ENCODE data around the gene AKAP1. TPM values are rescaled to one million over a fixed set of nuclear protein-coding genes. Genes with fewer than 3 reads are reported as not detected.
A peak's percentile ranks its signal among the peaks of the same experiment; 100 is the strongest.

The AKAP1 gene
- total RNA-seq, 4 donors from 2014 or later: 57.5 to 174 (median 117) TPM

- TF ChIP-seq POLR2A (IDR thresholded peaks at IDR 0.05) (no peak), CTCF (IDR thresholded peaks at IDR 0.05 in 4 of 5, conservative IDR thresholded peaks at IDR 0.05 in 1 of 5) (no peak)
- Histone ChIP-seq H3K27me3 (no peaks in the 10 kb centered on the region), H3K4me3 (peak overlapping the region; percentile 68 to 95 (median 82)), H3K27ac (peak overlapping the region; percentile 91 to 99 (median 94)), H3K4me1 (peaks cover 49 to 52% of the 10 kb centered on the region in 2 donors), H3K9me3 (no peaks in the 10 kb centered on the region), H3K36me3 (no peaks in the 10 kb centered on the region)
- peak; percentile 9 to 18 for ATAC-seq
- intact Hi-C loops (cut with DNase I; ENCODE audit: low total_unique reads) (loop anchor here (5.0 to 10.0 kb wide), 3 partner anchors 111 to 996 kb away; partner anchors contain the start of genes DYNLL2, SCPEP1 and VEZF1), in situ Hi-C loops (cut with MboI; ENCODE audit: low sequenced_read_pairs in 4 of 4) (loop anchor here in 1 of 4 donors (25.0 kb wide), 1 partner anchor 901 kb away; the partner anchor contains the start of gene VEZF1)
- peak in 1 of 2 donors; percentile 43 for DNase-seq
These were observed 1.3 kb downstream of the AKAP1 start for GRCh38 chr17:57086069-57086930.

- DNase-seq (no peak), ATAC-seq (no peak)
- intact Hi-C loops (cut with DNase I; ENCODE audit: low total_unique reads): loop anchor here (5.0 to 10.0 kb wide), 3 partner anchors 113 to 994 kb away; partner anchors contain the start of genes DYNLL2, SCPEP1 and VEZF1
- in situ Hi-C loops (cut with MboI; ENCODE audit: low sequenced_read_pairs in 4 of 4): loop anchor here in 1 of 4 donors (25.0 kb wide), 1 partner anchor 899 kb away; the partner anchor contains the start of gene VEZF1
- no peak for TF ChIP-seq CTCF (IDR thresholded peaks at IDR 0.05 in 4 of 5, conservative IDR thresholded peaks at IDR 0.05 in 1 of 5)
- no peak for TF ChIP-seq POLR2A (IDR thresholded peaks at IDR 0.05)
- H3K4me1 ChIP-seq: peaks cover 69 to 70% of the 10 kb centered on the region in 2 donors
- peak overlapping the region; percentile 91 to 99 (median 94) for H3K27ac ChIP-seq
- no peak overlapping the region for H3K4me3 ChIP-seq
- no peaks in the 10 kb centered on the region for H3K9me3 ChIP-seq
- no peaks in the 10 kb centered on the region for H3K36me3 ChIP-seq
- H3K27me3 ChIP-seq: no peaks in the 10 kb centered on the region
These were observed 3.3 kb downstream of the AKAP1 start for GRCh38 chr17:57088298-57088697.

GRCh38 chr17:57089391-57089790 is 4.3 kb downstream of the AKAP1 start:
- Histone ChIP-seq H3K4me1 (peaks cover 75 to 76% of the 10 kb centered on the region in 2 donors), H3K9me3 (no peaks in the 10 kb centered on the region), H3K27ac (peak overlapping the region; percentile 91 to 99 (median 94)), H3K4me3 (no peak overlapping the region), H3K36me3 (no peaks in the 10 kb centered on the region), H3K27me3 (no peaks in the 10 kb centered on the region)
- no peak for DNase-seq
- intact Hi-C loops (cut with DNase I; ENCODE audit: low total_unique reads) (loop anchor here (5.0 to 10.0 kb wide), 3 partner anchors 115 to 993 kb away; partner anchors contain the start of genes DYNLL2, SCPEP1 and VEZF1), in situ Hi-C loops (cut with MboI; ENCODE audit: low sequenced_read_pairs in 4 of 4) (loop anchor here in 1 of 4 donors (25.0 kb wide), 1 partner anchor 898 kb away; the partner anchor contains the start of gene VEZF1)
- no peak for ATAC-seq
- no peak for TF ChIP-seq CTCF (IDR thresholded peaks at IDR 0.05 in 4 of 5, conservative IDR thresholded peaks at IDR 0.05 in 1 of 5)
- no peak for TF ChIP-seq POLR2A (IDR thresholded peaks at IDR 0.05)

- H3K4me1 ChIP-seq: peaks cover 88% of the 10 kb centered on the region in 2 donors
- H3K27ac ChIP-seq: peak overlapping the region; percentile 91 to 99 (median 94)
- no peaks in the 10 kb centered on the region for H3K9me3 ChIP-seq
- TF ChIP-seq CTCF (IDR thresholded peaks at IDR 0.05 in 4 of 5, conservative IDR thresholded peaks at IDR 0.05 in 1 of 5) (no peak), POLR2A (IDR thresholded peaks at IDR 0.05) (no peak)
- H3K4me3 ChIP-seq: no peak overlapping the region
- no peaks in the 10 kb centered on the region for H3K27me3 ChIP-seq
- intact Hi-C loops (cut with DNase I; ENCODE audit: low total_unique reads): no loop called here
- ATAC-seq (peak; percentile 10 to 13), DNase-seq (no peak)
- no peaks in the 10 kb centered on the region for H3K36me3 ChIP-seq
- in situ Hi-C loops (cut with MboI; ENCODE audit: low sequenced_read_pairs in 4 of 4): loop anchor here in 1 of 4 donors (25.0 kb wide), 1 partner anchor 897 kb away; the partner anchor contains the start of gene VEZF1
These were observed 5.6 kb downstream of the AKAP1 start for GRCh38 chr17:57090560-57091185.

Data from gastrocnemius medialis (tissue), 4 donors.